Measurements from ENCODE around the gene SFMBT1.
"Not testable (repeated sequence)": the region's sequence is repeated elsewhere in the genome, so short reads cannot be mapped to it uniquely, and the experiment has no call there.

The SFMBT1 gene

DNA sequence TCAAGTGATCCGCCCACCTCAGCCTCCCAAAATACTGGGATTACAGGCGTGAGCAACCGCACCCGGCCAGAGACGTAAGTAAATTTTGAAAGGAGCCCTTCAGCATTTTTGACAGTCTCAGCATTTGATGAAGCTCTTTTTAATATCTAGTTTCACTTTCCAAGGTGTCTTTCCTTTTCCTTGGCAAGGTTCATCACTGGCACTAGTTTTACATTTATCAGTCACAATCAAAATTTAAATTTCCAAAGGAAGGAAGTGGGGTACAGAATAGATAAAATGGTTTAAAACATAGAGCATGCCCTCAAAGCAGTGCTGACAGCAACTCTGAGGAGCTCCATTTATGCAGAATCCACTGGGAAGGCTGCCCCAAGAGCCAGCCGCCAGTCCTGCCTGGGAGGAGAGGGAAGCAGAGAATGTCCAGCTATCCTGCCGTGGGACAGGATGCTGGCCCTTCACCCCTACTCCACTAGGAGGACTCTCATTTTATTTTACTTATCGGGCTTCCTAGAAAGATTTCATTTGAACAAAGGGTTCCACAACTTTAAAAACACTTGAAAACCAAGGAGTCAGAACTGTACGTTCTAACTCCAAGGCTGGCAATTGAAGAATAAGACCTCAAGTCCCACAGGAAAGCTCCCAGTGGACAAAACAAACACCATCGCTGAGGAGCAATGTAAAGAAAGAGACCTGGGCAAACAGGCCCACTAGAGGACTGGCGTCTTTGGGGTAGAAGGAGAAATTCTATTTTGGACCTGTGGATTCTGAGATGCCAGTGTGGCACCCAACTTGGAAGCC, 9.9 kb downstream of the SFMBT1 start:
- DNase-seq = no peak

DNA sequence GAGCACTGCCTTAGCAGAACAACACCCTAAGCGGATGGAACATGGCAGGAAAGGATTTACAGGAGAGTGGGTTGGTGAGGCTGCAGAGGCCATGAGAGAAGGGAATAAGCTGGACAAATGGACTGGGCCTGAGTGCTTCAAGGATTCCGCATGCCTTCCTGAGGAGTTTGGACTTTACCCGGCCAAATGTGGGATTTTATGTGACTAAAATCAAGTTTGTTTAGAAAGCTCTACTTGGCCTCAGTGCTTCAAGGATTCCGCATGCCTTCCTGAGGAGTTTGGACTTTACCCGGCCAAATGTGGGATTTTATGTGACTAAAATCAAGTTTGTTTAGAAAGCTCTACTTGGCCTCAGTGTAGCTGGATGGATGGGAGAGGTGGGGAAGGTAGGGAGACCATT, 10.9 kb downstream of the SFMBT1 start:
- DNase-seq = not testable (repeated sequence)

DNA sequence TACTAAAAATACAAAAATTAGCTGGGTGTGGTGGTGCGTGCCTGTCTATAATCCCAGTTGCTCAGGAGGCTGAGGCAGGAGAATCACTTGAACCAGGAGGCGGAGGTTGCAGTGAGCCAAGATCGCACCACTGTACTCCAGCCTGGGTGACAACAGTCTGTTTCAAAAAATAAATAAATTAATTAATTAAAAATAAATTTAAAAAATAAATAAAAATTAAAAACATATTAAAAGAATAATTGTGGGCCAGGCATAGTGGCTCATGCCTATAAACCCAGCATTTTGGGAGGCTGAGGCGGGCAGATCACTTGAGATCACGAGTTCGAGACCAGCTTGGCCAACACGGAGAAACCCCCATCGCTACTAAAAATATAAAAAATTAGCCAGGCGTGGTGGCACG, 11.5 kb downstream of the SFMBT1 start:
- DNase-seq = not testable (repeated sequence)

DNA sequence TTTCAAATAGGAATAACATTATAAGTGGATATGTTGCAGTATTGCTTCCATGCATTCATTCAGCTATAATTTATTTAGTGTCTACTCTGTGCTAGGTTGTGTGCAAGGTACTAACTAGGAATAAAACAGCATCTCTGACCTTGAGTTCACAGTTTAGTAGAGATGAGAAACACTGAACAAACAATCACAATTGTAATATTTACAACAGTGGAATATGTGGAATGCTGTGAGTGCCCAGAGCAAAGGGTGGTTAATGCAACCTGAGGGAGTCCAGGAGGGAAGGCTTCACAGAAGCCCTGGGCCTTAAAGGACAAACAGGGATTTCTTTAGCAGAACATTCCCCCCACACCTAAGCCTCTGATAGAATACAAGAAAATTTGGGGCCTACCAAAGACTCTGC, 13.3 kb downstream of the SFMBT1 start:
- no peak for DNase-seq

DNA sequence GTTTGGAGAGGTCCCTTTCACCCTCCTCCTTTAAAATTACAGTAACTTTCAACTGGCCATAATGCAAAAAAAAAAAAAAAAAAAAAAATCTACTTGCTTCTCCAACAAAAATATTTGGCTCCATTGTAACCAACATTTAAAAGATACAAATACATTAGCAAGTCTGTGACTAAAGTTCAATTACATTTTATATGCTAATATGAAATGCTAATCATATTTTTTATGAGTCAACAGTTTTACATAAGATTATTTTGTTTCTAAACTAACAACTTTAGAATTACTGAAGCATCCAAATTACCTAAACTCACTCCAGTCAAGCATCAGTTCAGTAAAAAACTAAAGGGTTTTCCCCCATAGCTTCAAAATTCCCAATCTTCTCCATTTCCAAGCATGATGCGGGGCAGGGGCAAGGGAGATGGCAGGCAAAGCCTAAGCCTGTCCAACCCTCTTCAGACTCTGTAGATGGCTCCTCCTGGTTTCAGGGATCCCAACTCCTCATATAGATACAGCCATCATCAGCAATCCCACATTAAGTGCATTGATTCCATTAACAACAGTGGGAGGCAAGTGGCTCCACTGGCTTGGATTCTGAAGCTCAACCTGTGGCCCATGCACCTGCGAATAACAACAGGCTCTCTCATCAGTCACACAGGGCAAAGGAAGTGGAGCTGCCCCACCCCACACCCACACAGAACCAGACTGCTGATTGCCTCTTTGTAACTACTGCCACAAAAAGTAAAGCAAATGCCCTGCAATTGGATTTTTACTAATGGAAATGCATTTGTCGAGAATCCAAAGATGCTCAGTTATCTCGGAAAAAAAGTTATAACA, 15.0 kb downstream of the SFMBT1 start:
- no peak for DNase-seq

DNA sequence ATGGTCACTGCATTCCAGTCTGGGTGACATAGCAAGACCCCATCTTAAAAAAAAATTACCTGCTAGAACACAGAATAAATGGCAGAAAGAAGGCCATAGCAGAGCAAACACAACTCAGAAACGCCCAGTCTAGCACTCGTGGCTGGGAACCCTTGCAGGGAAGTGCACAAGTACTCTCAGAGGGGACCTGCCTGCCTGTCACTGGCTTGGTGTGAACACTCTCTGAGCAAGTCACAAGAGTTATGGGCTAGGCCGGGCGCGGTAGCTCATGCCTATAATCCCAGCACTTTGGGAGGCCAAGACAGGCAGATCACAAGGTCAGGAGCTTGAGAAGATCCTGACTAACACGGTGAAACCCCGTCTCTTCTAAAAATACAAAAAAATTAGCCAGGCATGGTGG, 17.2 kb downstream of the SFMBT1 start:
- DNase-seq = no peak

DNA sequence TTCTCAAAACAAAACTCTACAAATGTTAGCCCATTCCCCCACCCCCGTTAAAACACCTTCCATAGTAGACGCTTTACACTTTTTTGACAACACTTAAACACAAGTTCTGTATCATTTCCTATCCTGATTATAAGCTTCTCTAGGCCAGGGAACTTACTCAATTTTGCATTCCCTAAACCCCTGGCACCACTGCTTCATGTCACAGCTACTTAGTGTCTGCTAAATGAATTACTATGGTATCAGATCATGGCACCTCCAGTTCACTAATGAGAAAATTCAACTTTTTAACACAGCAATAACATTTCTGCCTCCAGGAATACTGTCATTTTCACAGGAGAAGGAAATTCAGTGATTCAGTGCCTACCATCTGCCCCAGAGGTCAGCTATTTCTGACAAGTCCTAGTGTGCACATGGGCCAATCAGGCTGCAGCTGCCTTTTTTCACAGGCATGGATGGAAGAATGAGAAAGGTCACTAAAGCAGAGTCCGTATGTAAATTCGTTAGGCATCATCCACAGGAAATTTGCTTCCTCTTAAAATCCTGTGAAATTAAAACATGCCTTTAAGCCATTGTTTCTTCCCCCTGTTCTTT, 18.5 kb downstream of the SFMBT1 start:
- DNase-seq = no peak

DNA sequence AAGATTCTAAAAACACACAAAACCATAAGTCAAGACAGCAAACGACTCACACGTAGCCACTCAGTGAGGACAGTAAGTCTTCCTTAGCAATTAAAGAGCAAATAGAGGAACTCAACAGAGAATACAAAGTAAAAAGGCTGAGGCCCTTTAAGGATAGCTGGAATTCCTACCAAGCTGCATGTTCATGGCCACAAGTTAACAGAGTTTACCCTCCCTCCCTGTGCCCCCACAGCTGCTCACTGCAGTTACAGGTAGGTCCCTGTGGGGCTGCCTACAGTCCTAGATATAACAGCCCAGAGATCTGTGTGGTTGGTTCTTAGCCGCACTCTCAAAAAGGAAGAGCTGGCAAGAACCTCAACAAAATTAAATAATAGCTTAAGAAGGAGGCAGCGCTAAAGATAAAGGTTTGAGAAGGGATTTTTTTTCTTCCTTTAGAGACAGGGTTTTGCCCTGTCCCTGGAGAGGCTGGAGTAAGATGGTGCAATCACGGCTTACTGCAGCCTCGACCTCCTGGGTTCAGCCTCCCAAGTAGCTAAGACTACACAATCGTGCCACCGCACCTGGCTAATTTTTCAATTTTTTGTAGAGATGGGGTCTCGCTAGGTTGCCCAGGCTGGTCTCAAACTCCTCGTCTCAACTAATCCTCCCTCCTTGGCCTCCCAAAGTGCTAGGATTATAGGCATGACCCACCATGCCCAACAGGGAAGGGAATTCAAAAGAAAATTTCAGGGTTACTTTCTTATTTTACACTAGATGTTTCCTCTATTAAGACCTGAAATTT, 19.3 kb downstream of the SFMBT1 start:
- DNase-seq = no peak

DNA sequence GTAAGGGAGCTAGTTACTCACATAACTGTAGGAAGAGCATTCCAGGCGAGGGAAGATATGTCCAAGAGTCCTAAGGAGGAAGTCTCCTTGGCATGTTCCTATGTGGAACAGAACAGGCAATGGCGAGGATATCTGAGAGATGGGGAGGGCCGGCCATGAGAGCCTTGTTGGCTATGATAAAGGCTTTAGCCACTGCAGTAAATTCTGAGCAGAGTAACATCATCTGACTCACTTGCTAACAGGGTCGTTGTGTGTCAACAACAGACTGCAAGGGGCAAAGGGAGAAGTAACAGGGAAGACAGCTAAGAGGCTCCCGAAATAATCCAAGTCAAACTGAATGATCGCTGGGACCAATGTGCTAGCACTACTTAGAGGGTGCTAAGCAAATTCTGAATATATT, 21.6 kb downstream of the SFMBT1 start:
- DNase-seq = no peak

DNA sequence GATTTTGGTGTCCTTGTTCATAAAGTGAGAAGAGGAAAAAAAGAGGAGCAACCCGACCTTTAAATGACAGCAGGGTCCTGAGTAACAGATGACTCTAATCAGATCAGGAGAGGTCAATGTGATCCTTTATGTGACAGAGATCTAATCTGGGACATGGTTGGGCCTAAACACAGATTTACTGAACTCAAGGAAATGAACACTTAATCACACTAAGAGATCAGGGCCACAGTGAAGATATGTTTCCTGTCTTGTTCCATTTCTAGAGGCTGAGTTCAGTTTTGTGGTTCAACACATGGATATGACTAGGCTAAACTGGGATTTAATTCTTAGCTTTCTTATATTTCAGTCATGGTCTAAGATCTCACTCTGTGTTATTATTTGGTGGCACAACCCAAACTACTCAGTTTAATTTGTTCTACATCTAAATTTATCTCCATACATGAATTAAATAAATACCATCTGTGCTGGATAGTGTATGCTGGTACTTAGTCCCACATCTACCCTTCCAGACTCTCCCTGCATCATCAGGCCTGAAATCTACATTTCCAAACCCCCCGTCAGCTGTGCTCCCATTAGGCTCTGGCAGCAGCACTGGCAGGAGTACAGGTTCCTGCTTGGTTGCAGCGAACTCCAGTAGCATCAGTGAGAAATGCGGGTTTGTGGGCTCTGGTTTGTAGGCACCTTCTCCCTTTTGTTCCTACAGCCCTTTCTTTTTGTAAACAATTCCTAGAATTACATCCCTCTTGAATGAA, 22.6 kb downstream of the SFMBT1 start:
- DNase-seq = no peak

DNA sequence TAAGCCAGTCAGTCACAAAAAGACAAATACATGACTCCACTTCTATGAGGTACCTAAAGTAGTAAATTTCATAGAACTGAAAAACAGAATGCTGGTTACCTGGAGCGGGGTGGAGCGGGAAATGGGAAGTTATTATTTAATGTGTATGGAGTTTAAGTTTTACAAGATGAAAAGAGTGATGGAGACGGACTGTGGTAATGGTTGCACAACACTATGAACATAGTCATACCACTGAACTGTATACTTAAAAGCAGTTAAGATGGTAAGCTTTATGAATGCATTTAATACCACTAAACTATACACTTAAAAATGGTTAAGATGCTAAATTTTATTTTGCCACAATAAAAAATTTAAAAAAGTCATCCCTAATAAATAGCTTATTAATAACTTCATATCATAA, 23.2 kb downstream of the SFMBT1 start:
- DNase-seq = no peak

DNA sequence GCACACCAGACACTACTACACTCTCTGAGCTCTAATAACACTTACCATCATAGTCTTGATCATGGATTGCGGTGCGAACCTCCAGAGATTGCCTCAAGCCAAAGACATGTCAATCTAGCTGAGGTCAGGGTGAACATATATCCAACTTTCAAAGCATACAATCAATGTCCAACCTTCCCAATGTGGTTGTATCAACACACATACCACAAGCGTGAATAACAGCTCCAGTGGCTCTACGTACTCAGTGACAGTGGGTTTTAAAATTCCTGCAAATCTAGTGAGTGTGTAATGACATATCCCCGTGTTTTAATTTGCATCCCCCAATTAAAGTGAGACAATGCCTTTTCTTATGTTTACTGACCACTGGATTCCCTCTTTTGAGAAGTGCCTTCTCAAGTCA, 29.6 kb downstream of the SFMBT1 start:
- DNase-seq = no peak

DNA sequence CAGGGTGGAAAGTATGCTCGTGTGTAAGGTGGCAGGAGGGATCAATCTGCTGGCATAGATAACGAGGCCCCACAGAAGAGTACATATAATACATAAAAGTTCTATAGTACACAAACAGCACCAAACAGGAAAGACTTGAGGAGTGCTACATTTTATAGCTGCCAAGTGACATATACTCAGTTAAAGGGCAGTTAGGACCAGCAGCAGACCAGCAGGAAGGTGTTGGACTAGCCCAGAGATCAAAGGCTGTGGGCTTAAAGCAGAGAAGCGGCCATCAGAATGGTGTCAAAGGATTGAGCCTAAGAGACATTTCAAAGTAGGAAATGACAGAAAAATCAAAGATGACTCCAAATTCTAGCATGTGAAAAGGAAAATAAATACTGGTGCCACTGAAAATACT, 34.5 kb downstream of the SFMBT1 start:
- DNase-seq = no peak

DNA sequence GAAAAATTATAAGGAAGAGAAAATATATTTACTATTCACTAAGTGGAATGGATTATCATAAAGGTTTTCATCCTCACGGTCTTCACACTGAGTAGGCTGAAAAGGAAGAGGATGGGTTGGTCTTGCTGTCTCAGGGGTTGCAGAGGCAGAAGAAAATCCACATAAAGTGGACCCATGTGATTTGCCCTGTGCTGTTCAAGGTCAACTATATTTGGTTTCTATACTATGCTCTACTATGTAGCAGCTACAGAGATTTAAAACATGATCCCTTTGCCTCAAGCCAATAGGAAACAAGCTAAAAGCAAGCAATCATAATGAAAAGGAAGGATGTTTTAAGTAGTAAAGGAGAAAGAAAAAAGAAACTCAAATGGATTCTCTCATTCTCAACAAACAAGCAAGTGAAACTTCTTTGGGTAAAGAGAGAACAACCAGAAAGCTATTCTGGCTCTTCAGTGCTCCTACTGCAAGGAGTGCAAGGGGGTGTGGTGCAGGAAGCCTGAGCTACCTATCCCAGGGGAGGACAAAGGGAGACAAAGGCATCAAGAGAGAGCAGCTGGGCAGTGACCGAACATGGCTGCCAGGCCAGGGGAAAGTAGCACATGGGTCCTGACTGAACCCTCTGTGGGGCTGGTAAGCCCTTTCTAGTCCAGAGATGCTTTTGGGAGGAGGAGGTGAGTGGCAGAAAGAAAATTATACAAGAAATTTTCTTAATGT, 35.9 kb downstream of the SFMBT1 start:
- no peak for DNase-seq

DNA sequence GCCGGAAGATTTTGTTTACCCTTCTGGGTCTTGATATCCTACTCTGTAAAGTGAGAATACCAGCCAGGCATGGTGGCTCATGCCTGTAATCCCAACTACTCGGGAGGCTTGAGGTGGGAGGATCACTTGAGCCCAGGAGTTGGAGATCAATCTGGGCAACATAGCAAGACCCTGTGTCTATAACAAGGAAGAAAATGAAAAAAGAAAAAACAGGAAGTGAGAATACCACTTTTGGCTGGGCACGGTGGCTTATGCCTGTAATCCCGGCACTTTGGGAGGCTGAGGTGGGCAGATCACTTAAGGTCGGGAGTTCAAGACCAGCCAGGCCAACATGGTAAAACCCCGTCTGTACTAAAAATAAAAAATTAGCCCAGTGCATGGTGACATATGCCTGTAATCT, 36.9 kb downstream of the SFMBT1 start:
- DNase-seq = no peak

DNA sequence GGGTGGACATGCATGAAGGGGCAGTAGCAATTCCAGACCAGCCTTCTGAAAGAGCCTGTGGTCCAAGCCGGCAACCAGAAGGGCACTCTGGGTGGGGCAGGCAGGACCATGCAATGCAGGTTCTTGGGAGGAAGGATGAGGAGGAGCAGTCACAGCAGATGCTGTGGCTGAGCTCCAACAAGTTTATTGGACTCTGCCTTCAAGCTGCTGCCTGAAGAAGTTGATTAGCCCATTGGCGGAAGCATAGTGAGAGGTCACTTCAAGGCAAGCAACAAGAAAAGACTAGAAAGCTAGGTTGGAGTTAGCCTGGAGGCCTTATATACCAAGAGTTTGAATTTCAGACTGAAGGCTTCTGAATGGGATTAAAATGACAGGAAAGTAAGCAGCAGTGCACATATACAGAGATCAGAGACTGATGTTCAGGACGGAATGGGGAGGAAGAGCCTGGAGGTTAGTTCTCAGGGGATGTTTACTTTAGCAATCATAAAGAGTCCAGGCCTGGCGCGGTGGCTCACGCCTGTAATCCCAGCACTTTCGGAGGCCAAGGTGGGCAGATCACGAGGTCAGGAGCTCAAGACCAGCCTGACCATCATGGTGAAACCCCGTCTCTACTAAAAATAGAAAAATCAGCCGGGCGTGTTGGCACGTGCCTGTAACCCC, 39.9 kb downstream of the SFMBT1 start:
- no peak for DNase-seq

DNA sequence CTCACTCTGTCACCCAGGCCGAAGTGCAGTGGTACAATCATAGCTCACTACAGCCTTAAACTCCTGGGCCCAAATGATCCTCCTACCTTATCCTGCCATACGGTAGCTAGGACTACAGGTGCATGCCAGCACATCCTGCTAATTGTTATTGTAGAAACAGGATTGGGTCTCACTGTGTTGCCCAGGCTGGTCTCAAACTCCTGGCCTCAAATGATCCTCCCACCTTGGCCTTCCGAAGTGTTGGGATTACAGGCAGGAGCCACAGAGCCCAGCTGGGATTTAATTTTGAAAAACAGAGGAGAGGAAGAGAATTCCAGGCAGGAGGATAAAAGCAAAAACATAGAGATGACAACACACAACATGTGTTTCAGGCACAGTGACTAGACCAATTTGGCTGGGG, 40.5 kb downstream of the SFMBT1 start:
- DNase-seq = no peak

DNA sequence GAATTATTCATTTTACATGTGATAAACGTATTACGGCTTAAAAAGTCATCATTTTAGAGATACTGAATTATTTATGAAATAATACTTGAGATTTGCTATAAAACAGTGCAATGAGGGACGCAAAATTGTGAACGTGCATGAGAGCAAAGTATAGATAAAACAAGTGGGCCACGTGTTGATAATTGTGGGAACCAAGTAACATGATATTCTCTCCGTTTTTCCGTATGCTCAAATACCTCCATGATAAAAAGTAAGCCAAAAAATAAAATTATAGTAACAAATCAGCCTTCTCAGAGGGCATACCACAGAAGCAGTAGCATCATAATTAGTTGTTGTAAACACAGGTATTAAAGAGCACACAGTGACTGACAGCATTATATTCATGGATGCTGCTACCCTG, 42.6 kb downstream of the SFMBT1 start:
- DNase-seq = no peak

DNA sequence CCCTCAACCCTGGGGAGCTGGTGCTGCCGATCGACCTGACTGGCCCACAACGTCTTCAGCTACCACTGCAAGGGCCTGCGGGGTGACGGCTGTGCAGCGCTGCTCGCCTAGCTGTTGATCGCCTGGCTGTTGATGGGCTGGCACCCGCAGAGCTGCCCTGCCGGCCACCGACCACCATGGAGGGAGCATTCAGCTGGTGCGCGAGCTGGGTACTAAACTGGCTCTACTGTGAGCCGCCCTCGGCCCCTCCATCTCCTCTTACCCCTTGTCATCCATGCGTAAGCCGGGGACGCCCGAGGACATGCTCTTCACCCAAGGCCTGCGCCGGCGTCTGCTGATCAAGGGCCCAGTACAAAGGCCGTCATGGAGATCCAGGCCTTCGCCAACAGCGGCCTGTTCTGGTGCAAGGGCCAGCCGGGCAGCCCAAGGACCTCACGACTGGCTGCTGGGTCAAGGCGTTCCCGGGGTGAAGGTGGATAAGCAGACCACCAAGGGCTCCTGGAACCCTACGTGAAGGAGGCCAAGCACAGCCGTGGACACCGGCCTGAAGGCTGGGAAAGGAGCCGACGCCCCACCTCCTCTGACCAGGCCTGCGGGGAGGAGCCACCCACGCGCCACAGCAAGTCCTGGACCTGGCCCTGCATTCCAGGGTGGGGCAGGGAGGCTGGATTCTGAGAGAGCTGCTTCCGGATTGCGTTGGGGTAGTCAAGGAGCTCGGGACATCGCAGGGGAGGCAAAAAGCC, 46.9 kb downstream of the SFMBT1 start:
- no peak for DNase-seq

DNA sequence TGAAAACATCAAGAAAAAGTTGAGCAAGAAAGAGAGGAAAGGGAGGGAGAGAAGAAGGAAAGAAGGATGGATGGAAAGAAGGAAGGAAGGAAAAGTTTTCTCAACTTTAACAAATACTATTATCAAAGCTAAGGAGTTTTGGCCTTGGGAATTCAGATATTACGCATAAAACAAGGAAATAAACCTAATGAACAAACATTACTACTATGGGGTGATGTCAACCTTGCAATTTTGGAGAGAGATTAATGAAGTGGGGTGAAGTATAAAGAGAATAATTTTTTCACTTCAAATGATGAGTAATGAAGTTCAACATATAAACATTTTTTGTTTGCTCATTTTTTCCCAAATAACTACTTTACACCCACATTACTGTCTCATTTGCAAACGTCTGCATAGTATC, 55.2 kb downstream of the SFMBT1 start:
- no peak for DNase-seq

Measured in SIG-M5 (cell line).